Naive B cell (primary cell): ENCODE results near the gene ENTPD7. TPM values are rescaled to one million over a fixed set of nuclear protein-coding genes. Genes with fewer than 3 reads are reported as not detected.
"Not testable (repeated sequence)": the region's sequence is repeated elsewhere in the genome, so short reads cannot be mapped to it uniquely, and the experiment has no call there.

Source experiments
- ATAC-seq, 2 donors: fragments of 150-1000 bp; cut with Tn5 transposase; 2 replicates each; pipeline ENCODE4 v1.10.0; 2021; ENCODE audit warnings: low read depth in 2 of 2, mild to moderate bottlenecking in 2 of 2, moderate library complexity in 2 of 2
- DNase-seq: peaks from one replicate; pipeline ENCODE4 v3.0.0; 2022
- H3K27ac Mint-ChIP-seq, 6 donors: one replicate each; pipeline ENCODE4 v1.8.0; 2020 to 2022; ENCODE audit warnings: mild to moderate bottlenecking in 6 of 6, mixed read lengths in 6 of 6, moderate library complexity in 5 of 6, inconsistent platforms in 2 of 6
- H3K27me3 Mint-ChIP-seq, 3 donors: one replicate each; pipeline ENCODE4 v1.8.0; 2021 to 2022; ENCODE audit warnings: mixed read lengths in 3 of 3, mild to moderate bottlenecking in 1 of 3
- H3K36me3 Mint-ChIP-seq, 2 donors: one replicate each; pipeline ENCODE4 v1.8.0; 2020 to 2022; ENCODE audit warnings: mixed read lengths in 2 of 2, inconsistent platforms in 1 of 2, mild to moderate bottlenecking in 1 of 2
- H3K4me1 Mint-ChIP-seq, 3 donors: one replicate each; pipeline ENCODE4 v1.8.0; 2020 to 2022; ENCODE audit warnings: mixed read lengths in 3 of 3, inconsistent platforms in 1 of 3, mild to moderate bottlenecking in 1 of 3, moderate library complexity in 1 of 3
- H3K4me3 Mint-ChIP-seq, 8 donors: one replicate each; pipeline ENCODE4 v1.8.0; 2020 to 2022; ENCODE audit warnings: mild to moderate bottlenecking in 8 of 8, mixed read lengths in 8 of 8, moderate library complexity in 8 of 8, inconsistent platforms in 2 of 8
- H3K9me3 Mint-ChIP-seq, 7 donors: one replicate each; pipeline ENCODE4 v1.8.0; 2020 to 2022; ENCODE audit warnings: mixed read lengths in 7 of 7, mild to moderate bottlenecking in 5 of 7, inconsistent platforms in 2 of 7, moderate library complexity in 1 of 7
- polyA plus RNA-seq, 6 donors: library from polyadenylated mRNA; unstranded; fragments of 300-500 nt; fragmentation: Illumina TruSeq; gene quantifications; one replicate each; pipeline ENCODE4 v1.2.3, GENCODE V29; 2021; ENCODE audit warnings: low read depth in 6 of 6

ENTPD7 gene
- polyA plus RNA-seq, 6 donors from 2014 or later, result 0.32 to 0.85 (median 0.55) TPM; not detected in 1

GRCh38 chr10:99714446-99714845 lies 55.1 kb downstream of the ENTPD7 start:
- Mint-ChIP-seq H3K4me1 (peaks cover 0 to 7% (median 0%) of the 10 kb centered on the region in 3 donors), H3K4me3 (no peak overlapping the region), H3K27ac (peak overlapping the region in 2 of 6 donors; percentile 41 to 52), H3K9me3 (no peaks in the 10 kb centered on the region), H3K27me3 (no peaks in the 10 kb centered on the region), H3K36me3 (peaks cover 15 to 18% of the 10 kb centered on the region in 2 donors)
- DNase-seq (no peak), ATAC-seq (no peak)

GRCh38 chr10:99720387-99720786 lies 61.1 kb downstream of the ENTPD7 start:
- H3K9me3 Mint-ChIP-seq, result no peaks in the 10 kb centered on the region
- DNase-seq (no peak), ATAC-seq (no peak)
- no peak overlapping the region for H3K4me3 Mint-ChIP-seq
- H3K4me1 Mint-ChIP-seq, result peaks cover 0 to 8% (median 0%) of the 10 kb centered on the region in 3 donors
- no peaks in the 10 kb centered on the region for H3K27me3 Mint-ChIP-seq
- H3K27ac Mint-ChIP-seq, result no peak overlapping the region
- peaks cover 25 to 34% of the 10 kb centered on the region in 2 donors for H3K36me3 Mint-ChIP-seq

GRCh38 chr10:99730026-99730425 lies 70.7 kb downstream of the ENTPD7 start:
- ATAC-seq (no peak), DNase-seq (no peak)
- peaks cover 8 to 18% of the 10 kb centered on the region in 2 donors for H3K36me3 Mint-ChIP-seq
- no peak overlapping the region for H3K27ac Mint-ChIP-seq
- H3K27me3 Mint-ChIP-seq, result no peaks in the 10 kb centered on the region
- no peaks in the 10 kb centered on the region for H3K9me3 Mint-ChIP-seq
- peaks cover 5 to 47% (median 19%) of the 10 kb centered on the region in 3 donors for H3K4me1 Mint-ChIP-seq
- H3K4me3 Mint-ChIP-seq, result peak overlapping the region in 1 of 8 donors; percentile 54

- no peaks in the 10 kb centered on the region for H3K27me3 Mint-ChIP-seq
- peaks cover 8 to 12% of the 10 kb centered on the region in 2 donors for H3K36me3 Mint-ChIP-seq
- peak overlapping the region; percentile 95 to 100 (median 100) for H3K4me3 Mint-ChIP-seq
- no peak for ATAC-seq
- H3K27ac Mint-ChIP-seq, result peak overlapping the region; percentile 97 to 99 (median 98)
- peaks cover 5 to 55% (median 22%) of the 10 kb centered on the region in 3 donors for H3K4me1 Mint-ChIP-seq
- DNase-seq, result no peak
- no peaks in the 10 kb centered on the region for H3K9me3 Mint-ChIP-seq
Measured at GRCh38 chr10:99731306-99732032, 72.2 kb downstream of the ENTPD7 start.

- Mint-ChIP-seq H3K27ac (peak within 1 kb of the TSS; percentile 97 to 99 (median 98)), H3K9me3 (no peaks in the 10 kb centered on the region), H3K27me3 (no peaks in the 10 kb centered on the region), H3K36me3 (peaks cover 11 to 12% of the 10 kb centered on the region in 2 donors), H3K4me1 (peaks cover 8 to 55% (median 22%) of the 10 kb centered on the region in 3 donors), H3K4me3 (peak within 1 kb of the TSS; percentile 95 to 100 (median 100))
- DNase-seq (peak; percentile 92), ATAC-seq (peak; percentile 87 to 88)
Measured at GRCh38 chr10:99732033-99732842, 72.9 kb downstream of the ENTPD7 start, which contains the start of the genes COX15 and CUTC. Gene COX15, minus strand, starts transcription at chr10:99732127. Its CDS starts 78 bp downstream, at chr10:99732049. Gene CUTC, plus strand, starts transcription at chr10:99732234. Its CDS starts 115 bp downstream, at chr10:99732349.

- no peak for DNase-seq
- H3K36me3 Mint-ChIP-seq, result peaks cover 9 to 16% of the 10 kb centered on the region in 2 donors
- no peaks in the 10 kb centered on the region for H3K27me3 Mint-ChIP-seq
- H3K4me3 Mint-ChIP-seq, result peak overlapping the region in 7 of 8 donors; percentile 15 to 84 (median 77)
- H3K4me1 Mint-ChIP-seq, result peaks cover 12 to 55% (median 22%) of the 10 kb centered on the region in 3 donors
- H3K9me3 Mint-ChIP-seq, result no peaks in the 10 kb centered on the region
- H3K27ac Mint-ChIP-seq, result peak overlapping the region in 3 of 6 donors; percentile 35 to 75 (median 61)
- no peak for ATAC-seq
Measured at GRCh38 chr10:99733366-99733765, 74.1 kb downstream of the ENTPD7 start.

- H3K4me3 Mint-ChIP-seq, result peak overlapping the region in 6 of 8 donors; percentile 51 to 84 (median 63)
- not testable (repeated sequence) for DNase-seq, H3K27me3 Mint-ChIP-seq, H3K9me3 Mint-ChIP-seq, ATAC-seq
- peak overlapping the region in 2 of 6 donors; percentile 75 to 81 for H3K27ac Mint-ChIP-seq
- peaks cover 12 to 55% (median 22%) of the 10 kb centered on the region in 3 donors for H3K4me1 Mint-ChIP-seq
- peaks cover 9 to 18% of the 10 kb centered on the region in 2 donors for H3K36me3 Mint-ChIP-seq
Measured at GRCh38 chr10:99734111-99734510, 74.8 kb downstream of the ENTPD7 start.

GRCh38 chr10:99740260-99740659 lies 81.0 kb downstream of the ENTPD7 start:
- Mint-ChIP-seq H3K4me1 (peaks cover 4 to 14% (median 10%) of the 10 kb centered on the region in 3 donors), H3K9me3 (peaks cover 8 to 23% (median 19%) of the 10 kb centered on the region in 7 donors), H3K36me3 (peaks cover 54 to 66% of the 10 kb centered on the region in 2 donors), H3K27ac (peak overlapping the region in 2 of 6 donors; percentile 63 to 81), H3K4me3 (peak overlapping the region in 1 of 8 donors; percentile 24), H3K27me3 (no peaks in the 10 kb centered on the region)
- ATAC-seq (no peak), DNase-seq (no peak)

GRCh38 chr10:99740933-99741559 lies 81.7 kb downstream of the ENTPD7 start:
- Mint-ChIP-seq H3K4me3 (no peak overlapping the region), H3K27ac (peak overlapping the region in 3 of 6 donors; percentile 49 to 75 (median 55)), H3K27me3 (no peaks in the 10 kb centered on the region), H3K4me1 (peaks cover 4 to 14% (median 7%) of the 10 kb centered on the region in 3 donors), H3K36me3 (peaks cover 54 to 66% of the 10 kb centered on the region in 2 donors), H3K9me3 (peaks cover 8 to 23% (median 19%) of the 10 kb centered on the region in 7 donors)
- ATAC-seq (no peak), DNase-seq (no peak)

GRCh38 chr10:99742254-99742653 lies 82.9 kb downstream of the ENTPD7 start:
- Mint-ChIP-seq H3K27me3 (no peaks in the 10 kb centered on the region), H3K9me3 (peaks cover 8 to 23% (median 19%) of the 10 kb centered on the region in 7 donors), H3K36me3 (peaks cover 52 to 63% of the 10 kb centered on the region in 2 donors), H3K4me1 (peaks cover 4 to 12% (median 7%) of the 10 kb centered on the region in 3 donors), H3K27ac (no peak overlapping the region), H3K4me3 (no peak overlapping the region)
- DNase-seq, result no peak
- ATAC-seq, result no peak

- no peaks in the 10 kb centered on the region for H3K27me3 Mint-ChIP-seq
- peaks cover 8 to 23% (median 19%) of the 10 kb centered on the region in 7 donors for H3K9me3 Mint-ChIP-seq
- H3K4me3 Mint-ChIP-seq, result no peak overlapping the region
- DNase-seq (no peak), ATAC-seq (no peak)
- peaks cover 49 to 60% of the 10 kb centered on the region in 2 donors for H3K36me3 Mint-ChIP-seq
- no peak overlapping the region for H3K27ac Mint-ChIP-seq
- H3K4me1 Mint-ChIP-seq, result peaks cover 4 to 8% (median 7%) of the 10 kb centered on the region in 3 donors
Measured at GRCh38 chr10:99742701-99743100, 83.4 kb downstream of the ENTPD7 start.

- Mint-ChIP-seq H3K4me3 (no peak overlapping the region), H3K27ac (no peak overlapping the region), H3K27me3 (no peaks in the 10 kb centered on the region), H3K4me1 (peaks cover 7 to 13% (median 12%) of the 10 kb centered on the region in 3 donors), H3K9me3 (peaks cover 8 to 23% (median 19%) of the 10 kb centered on the region in 7 donors), H3K36me3 (peaks cover 59 to 71% of the 10 kb centered on the region in 2 donors)
- DNase-seq (no peak), ATAC-seq (no peak)
Measured at GRCh38 chr10:99743841-99744240, 84.5 kb downstream of the ENTPD7 start.

GRCh38 chr10:99746166-99746565 lies 86.9 kb downstream of the ENTPD7 start:
- Mint-ChIP-seq H3K36me3 (peaks cover 59 to 64% of the 10 kb centered on the region in 2 donors), H3K4me1 (peaks cover 4 to 16% (median 12%) of the 10 kb centered on the region in 3 donors)
- not testable (repeated sequence) for H3K9me3 Mint-ChIP-seq, H3K27ac Mint-ChIP-seq, ATAC-seq, DNase-seq, H3K27me3 Mint-ChIP-seq, H3K4me3 Mint-ChIP-seq
